Left lung (tissue), 10 donors: Measurements from ENCODE around the gene SMCR8. TPM values are rescaled to one million over a fixed set of nuclear protein-coding genes. Genes with fewer than 3 reads are reported as not detected.
"Not testable (repeated sequence)": the region's sequence is repeated elsewhere in the genome, so short reads cannot be mapped to it uniquely, and the experiment has no call there.

Experiments
- ATAC-seq: fragments of 200-7000 bp; cut with Tn5 transposase; one replicate; pipeline ENCODE4 v1.9.1; 2020; ENCODE audit warnings: moderate library complexity
- DNase-seq, 4 donors: peaks; one replicate each; pipeline ENCODE4 v3.0.0-alpha.2; 2013 to 2020
- H3K27ac ChIP-seq, 2 donors: fragments of 200-600 bp; sonication (generic) in 1 of 2; one replicate each; pipeline versions ENCODE4 v1.5.0 to v1.8.0; 2020 to 2021
- H3K27me3 ChIP-seq, 2 donors: fragments of 200-600 bp; sonication (generic) in 1 of 2; one replicate each; pipeline versions ENCODE4 v1.5.0 to v1.8.0; 2020 to 2021
- H3K36me3 ChIP-seq, 2 donors: fragments of 200-600 bp; sonication (generic) in 1 of 2; one replicate each; pipeline versions ENCODE4 v1.5.0 to v1.8.0; 2020 to 2021
- H3K4me1 ChIP-seq, 2 donors: fragments of 200-600 bp; one replicate each; pipeline ENCODE4 v1.8.0; 2021
- H3K4me3 ChIP-seq, 2 donors: fragments of 200-600 bp; sonication (generic) in 1 of 2; one replicate each; pipeline versions ENCODE4 v1.5.0 to v1.8.0; 2020 to 2021; ENCODE audit warnings: mild to moderate bottlenecking in 1 of 2
- H3K9me3 ChIP-seq, 2 donors: fragments of 200-600 bp; sonication (generic) in 1 of 2; one replicate each; pipeline versions ENCODE4 v1.5.0 to v1.8.0; 2020 to 2021
- intact Hi-C, 2 donors: fragments of 100-400 bp; cut with DNase I; formaldehyde crosslinking; loops; one replicate each; pipeline versions ENCODE4 v1.11.2 to v1.14.2; 2022
- polyA plus RNA-seq, 6 donors: library from polyadenylated mRNA; unstranded; fragments of 120-200 nt; gene quantifications; one replicate each; pipeline ENCODE4 v1.2.1, GENCODE V29; 2013; ENCODE audit not compliant: insufficient read length in 6 of 6
- total RNA-seq, 2 donors: library from RNA; stranded (reverse); fragmentation: NEBNext Ultra II Directional; extraction: Animal tissue kit (Norgen Biotek cat#: 25700); gene quantifications; one replicate each; pipeline ENCODE4 v1.2.1, GENCODE V29; 2021
- TF ChIP-seq, protein P1 (sequence below), 2 donors: fragments of 200-600 bp; sonication (generic) in 1 of 2; IDR thresholded peaks; one replicate each; pipeline versions ENCODE4 v1.5.0 to v1.8.0; 2021; ENCODE audit warnings: antibody characterized with exemption in 2 of 2
- donor health status: DM: no; HTN: yes; CAD: no.
- donor health status: DM: no; HTN: no; CAD: no.

SMCR8 gene
- total and polyA plus RNA-seq, 8 donors: 12.0 to 23.4 (median 13.2) TPM

DNA sequence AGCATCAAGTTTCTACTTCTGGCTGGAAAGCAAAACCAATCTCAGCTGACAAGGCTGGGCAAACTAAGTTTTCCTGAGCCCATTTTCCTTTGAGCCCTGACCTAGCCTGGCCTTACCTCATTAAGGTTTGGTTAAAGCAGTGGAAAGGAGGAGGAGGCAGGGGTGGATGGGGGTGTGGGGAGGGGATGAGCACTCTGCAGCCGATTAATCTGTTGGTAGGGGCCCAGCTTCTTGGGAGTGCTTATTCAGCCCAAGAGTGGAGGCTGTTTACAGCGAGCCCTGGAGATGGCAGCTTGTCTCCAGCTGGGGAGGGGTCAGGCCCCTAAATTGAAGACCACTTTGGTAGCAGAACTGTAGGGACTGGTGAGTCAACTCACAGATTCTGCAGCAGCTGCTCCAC, 12.0 kb downstream of the SMCR8 start:
- no peak overlapping the region for H3K27ac ChIP-seq
- ATAC-seq (no peak), DNase-seq (no peak)
- peaks cover 0 to 10% of the 10 kb centered on the region in 2 donors for H3K4me1 ChIP-seq
- H3K9me3 ChIP-seq: no peaks in the 10 kb centered on the region
- no peaks in the 10 kb centered on the region for H3K27me3 ChIP-seq
- no peak overlapping the region for H3K4me3 ChIP-seq
- peaks cover 0 to 100% of the 10 kb centered on the region in 2 donors for H3K36me3 ChIP-seq
- TF ChIP-seq, protein P1, sequence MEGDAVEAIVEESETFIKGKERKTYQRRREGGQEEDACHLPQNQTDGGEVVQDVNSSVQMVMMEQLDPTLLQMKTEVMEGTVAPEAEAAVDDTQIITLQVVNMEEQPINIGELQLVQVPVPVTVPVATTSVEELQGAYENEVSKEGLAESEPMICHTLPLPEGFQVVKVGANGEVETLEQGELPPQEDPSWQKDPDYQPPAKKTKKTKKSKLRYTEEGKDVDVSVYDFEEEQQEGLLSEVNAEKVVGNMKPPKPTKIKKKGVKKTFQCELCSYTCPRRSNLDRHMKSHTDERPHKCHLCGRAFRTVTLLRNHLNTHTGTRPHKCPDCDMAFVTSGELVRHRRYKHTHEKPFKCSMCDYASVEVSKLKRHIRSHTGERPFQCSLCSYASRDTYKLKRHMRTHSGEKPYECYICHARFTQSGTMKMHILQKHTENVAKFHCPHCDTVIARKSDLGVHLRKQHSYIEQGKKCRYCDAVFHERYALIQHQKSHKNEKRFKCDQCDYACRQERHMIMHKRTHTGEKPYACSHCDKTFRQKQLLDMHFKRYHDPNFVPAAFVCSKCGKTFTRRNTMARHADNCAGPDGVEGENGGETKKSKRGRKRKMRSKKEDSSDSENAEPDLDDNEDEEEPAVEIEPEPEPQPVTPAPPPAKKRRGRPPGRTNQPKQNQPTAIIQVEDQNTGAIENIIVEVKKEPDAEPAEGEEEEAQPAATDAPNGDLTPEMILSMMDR (IDR thresholded peaks at IDR 0.05): no peak
- intact Hi-C loops: no loop called here

- DNase-seq (no peak), ATAC-seq (no peak)
- H3K36me3 ChIP-seq: peaks cover 0 to 100% of the 10 kb centered on the region in 2 donors
- peaks cover 0 to 10% of the 10 kb centered on the region in 2 donors for H3K4me1 ChIP-seq
- no peaks in the 10 kb centered on the region for H3K27me3 ChIP-seq
- TF ChIP-seq, protein P1 (IDR thresholded peaks at IDR 0.05): no peak
- intact Hi-C loops: no loop called here
- no peak overlapping the region for H3K27ac ChIP-seq
- H3K9me3 ChIP-seq: no peaks in the 10 kb centered on the region
- H3K4me3 ChIP-seq: no peak overlapping the region
These were observed 12.5 kb downstream of the SMCR8 start for GRCh38 chr17:18327556-18327955.

- no peak overlapping the region for H3K27ac ChIP-seq
- no peak for ATAC-seq
- DNase-seq: no peak
- intact Hi-C loops: no loop called here
- H3K4me1 ChIP-seq: peaks cover 0 to 10% of the 10 kb centered on the region in 2 donors
- H3K4me3 ChIP-seq: no peak overlapping the region
- TF ChIP-seq, protein P1 (IDR thresholded peaks at IDR 0.05): no peak
- no peaks in the 10 kb centered on the region for H3K27me3 ChIP-seq
- peaks cover 0 to 99% of the 10 kb centered on the region in 2 donors for H3K36me3 ChIP-seq
- no peaks in the 10 kb centered on the region for H3K9me3 ChIP-seq
These were observed 13.6 kb downstream of the SMCR8 start for GRCh38 chr17:18328643-18329204.

- intact Hi-C loops: no loop called here
- DNase-seq: no peak
- Histone ChIP-seq H3K9me3 (no peaks in the 10 kb centered on the region), H3K4me1 (no peaks in the 10 kb centered on the region), H3K27me3 (no peaks in the 10 kb centered on the region), H3K36me3 (peaks cover 0 to 99% of the 10 kb centered on the region in 2 donors), H3K27ac (no peak overlapping the region), H3K4me3 (no peak overlapping the region)
- ATAC-seq: no peak
- TF ChIP-seq, protein P1 (IDR thresholded peaks at IDR 0.05): no peak
These were observed 16.8 kb downstream of the SMCR8 start for GRCh38 chr17:18331879-18332278.

DNA sequence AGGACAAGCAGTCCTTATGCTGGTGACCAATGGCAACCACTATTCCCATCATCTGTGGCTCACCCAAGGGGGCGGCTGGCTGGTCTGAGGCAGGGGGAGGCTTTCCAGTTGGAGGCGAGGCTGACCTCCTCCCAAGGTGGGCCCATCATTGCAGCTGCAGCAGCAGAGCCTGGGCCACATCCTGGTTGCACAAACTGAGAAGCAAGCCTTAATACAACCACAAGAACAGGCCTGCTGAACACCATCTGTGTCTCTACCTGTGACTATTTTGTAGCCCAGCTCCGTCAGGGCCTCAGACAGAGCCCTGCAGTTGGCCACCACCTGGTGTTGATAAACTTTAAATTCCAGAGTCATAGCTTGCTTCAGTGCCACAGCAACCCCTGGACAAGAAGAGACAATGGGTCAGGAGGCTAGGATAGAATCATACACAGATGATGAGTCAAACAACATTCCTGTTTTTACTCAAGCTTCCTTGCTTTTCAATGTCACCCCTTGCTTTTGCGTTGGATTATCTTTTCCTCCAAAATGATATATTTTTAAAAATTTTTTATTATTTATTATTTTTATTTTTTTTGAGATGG, 17.9 kb downstream of the SMCR8 start:
- TF ChIP-seq, protein P1 (IDR thresholded peaks at IDR 0.05): no peak

DNA sequence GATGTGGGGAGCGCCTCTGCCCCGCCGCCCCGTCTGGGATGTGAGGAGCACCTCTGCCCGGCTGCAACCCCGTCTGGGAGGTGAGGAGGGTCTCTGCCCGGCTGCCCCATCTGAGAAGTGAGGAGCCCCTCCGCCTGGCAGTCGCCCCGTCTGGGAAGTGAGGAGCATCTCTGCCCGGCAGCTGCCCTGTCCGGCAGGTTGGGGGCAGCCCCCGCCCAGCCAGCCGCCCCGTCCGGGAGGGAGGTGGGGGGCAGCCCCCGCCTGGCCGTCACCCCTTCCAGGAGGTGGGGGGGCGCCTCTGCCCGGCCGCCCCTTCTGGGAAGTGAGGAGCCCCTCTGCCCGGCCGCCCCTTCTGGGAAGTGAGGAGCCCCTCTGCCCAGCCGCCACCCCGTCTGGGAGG, 23.1 kb downstream of the SMCR8 start:
- ATAC-seq, DNase-seq, H3K4me3 ChIP-seq, H3K9me3 ChIP-seq, H3K4me1 ChIP-seq, H3K27me3 ChIP-seq, H3K27ac ChIP-seq, intact Hi-C loops: not testable (repeated sequence)
- H3K36me3 ChIP-seq: peaks cover 0 to 88% of the 10 kb centered on the region in 2 donors

More for the DNA sequence above, 17.9 kb downstream of the SMCR8 start:
- Histone ChIP-seq H3K4me1 (no peaks in the 10 kb centered on the region), H3K27me3 (no peaks in the 10 kb centered on the region), H3K9me3 (no peaks in the 10 kb centered on the region), H3K27ac (no peak overlapping the region), H3K36me3 (peaks cover 0 to 95% of the 10 kb centered on the region in 2 donors), H3K4me3 (no peak overlapping the region)
- intact Hi-C loops: no loop called here
- DNase-seq (no peak), ATAC-seq (no peak)
